ENCODE data around the gene SUMO3. TPM values are rescaled to one million over a fixed set of nuclear protein-coding genes. Genes with fewer than 3 reads are reported as not detected.

Gene SUMO3
- total RNA-seq, 1 experiment from 2014 or later = 81.7 TPM

- Mint-ChIP-seq H3K36me3 (peaks cover 21% of the 10 kb centered on the region), H3K9me3 (peaks cover 18% of the 10 kb centered on the region), H3K27me3 (ENCODE audit: low read depth) (peaks cover 27% of the 10 kb centered on the region), H3K27ac (no peak overlapping the region), H3K4me3 (no peak overlapping the region), H3K4me1 (peaks cover 26% of the 10 kb centered on the region)
- POLR2A ChIA-PET = no interaction called here
- ATAC-seq = no peak
- CTCF ChIA-PET = interaction anchor here (1.2 to 3.8 kb wide), 4 partner anchors 10 to 140 kb away, joined by 4 to 18 read pairs (median 6); no protein-coding TSS in a partner anchor
- TF ChIP-seq ZNF232 (CRISPR knock-in tag; IDR thresholded peaks at IDR 0.05) = no peak
- TF ChIP-seq ZNF671 (CRISPR knock-in tag; IDR thresholded peaks at IDR 0.05) = no peak
- no peak for TF ChIP-seq MAX (CRISPR knock-in tag; IDR thresholded peaks at IDR 0.05)
- TF ChIP-seq, protein P1, sequence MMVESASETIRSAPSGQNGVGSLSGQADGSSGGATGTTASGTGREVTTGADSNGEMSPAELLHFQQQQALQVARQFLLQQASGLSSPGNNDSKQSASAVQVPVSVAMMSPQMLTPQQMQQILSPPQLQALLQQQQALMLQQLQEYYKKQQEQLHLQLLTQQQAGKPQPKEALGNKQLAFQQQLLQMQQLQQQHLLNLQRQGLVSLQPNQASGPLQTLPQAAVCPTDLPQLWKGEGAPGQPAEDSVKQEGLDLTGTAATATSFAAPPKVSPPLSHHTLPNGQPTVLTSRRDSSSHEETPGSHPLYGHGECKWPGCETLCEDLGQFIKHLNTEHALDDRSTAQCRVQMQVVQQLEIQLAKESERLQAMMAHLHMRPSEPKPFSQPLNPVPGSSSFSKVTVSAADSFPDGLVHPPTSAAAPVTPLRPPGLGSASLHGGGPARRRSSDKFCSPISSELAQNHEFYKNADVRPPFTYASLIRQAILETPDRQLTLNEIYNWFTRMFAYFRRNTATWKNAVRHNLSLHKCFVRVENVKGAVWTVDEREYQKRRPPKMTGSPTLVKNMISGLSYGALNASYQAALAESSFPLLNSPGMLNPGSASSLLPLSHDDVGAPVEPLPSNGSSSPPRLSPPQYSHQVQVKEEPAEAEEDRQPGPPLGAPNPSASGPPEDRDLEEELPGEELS (CRISPR knock-in tag; IDR thresholded peaks at IDR 0.05) = no peak
- no peak for TF ChIP-seq IRF2 (CRISPR knock-in tag; IDR thresholded peaks at IDR 0.05; ENCODE audit: borderline replicate concordance, low read depth)
- no peak for TF ChIP-seq FOXJ3 (CRISPR knock-in tag; IDR thresholded peaks at IDR 0.05; ENCODE audit: borderline replicate concordance)
- TF ChIP-seq PRDM15 (CRISPR knock-in tag; IDR thresholded peaks at IDR 0.05) = no peak
- no peak for TF ChIP-seq SP1 (CRISPR knock-in tag; conservative IDR thresholded peaks at IDR 0.05)
- no peak for TF ChIP-seq STAT6 (CRISPR knock-in tag; conservative IDR thresholded peaks at IDR 0.05; ENCODE audit: low read depth)
- TF ChIP-seq ETV6 (CRISPR knock-in tag; IDR thresholded peaks at IDR 0.05) = no peak
- TF ChIP-seq MYBL2 (CRISPR knock-in tag; IDR thresholded peaks at IDR 0.05) = no peak
- no peak for TF ChIP-seq CREM (CRISPR knock-in tag; IDR thresholded peaks at IDR 0.05)
- TF ChIP-seq ZNF396 (CRISPR knock-in tag; IDR thresholded peaks at IDR 0.05; ENCODE audit: borderline replicate concordance) = no peak
- TF ChIP-seq, protein P2, sequence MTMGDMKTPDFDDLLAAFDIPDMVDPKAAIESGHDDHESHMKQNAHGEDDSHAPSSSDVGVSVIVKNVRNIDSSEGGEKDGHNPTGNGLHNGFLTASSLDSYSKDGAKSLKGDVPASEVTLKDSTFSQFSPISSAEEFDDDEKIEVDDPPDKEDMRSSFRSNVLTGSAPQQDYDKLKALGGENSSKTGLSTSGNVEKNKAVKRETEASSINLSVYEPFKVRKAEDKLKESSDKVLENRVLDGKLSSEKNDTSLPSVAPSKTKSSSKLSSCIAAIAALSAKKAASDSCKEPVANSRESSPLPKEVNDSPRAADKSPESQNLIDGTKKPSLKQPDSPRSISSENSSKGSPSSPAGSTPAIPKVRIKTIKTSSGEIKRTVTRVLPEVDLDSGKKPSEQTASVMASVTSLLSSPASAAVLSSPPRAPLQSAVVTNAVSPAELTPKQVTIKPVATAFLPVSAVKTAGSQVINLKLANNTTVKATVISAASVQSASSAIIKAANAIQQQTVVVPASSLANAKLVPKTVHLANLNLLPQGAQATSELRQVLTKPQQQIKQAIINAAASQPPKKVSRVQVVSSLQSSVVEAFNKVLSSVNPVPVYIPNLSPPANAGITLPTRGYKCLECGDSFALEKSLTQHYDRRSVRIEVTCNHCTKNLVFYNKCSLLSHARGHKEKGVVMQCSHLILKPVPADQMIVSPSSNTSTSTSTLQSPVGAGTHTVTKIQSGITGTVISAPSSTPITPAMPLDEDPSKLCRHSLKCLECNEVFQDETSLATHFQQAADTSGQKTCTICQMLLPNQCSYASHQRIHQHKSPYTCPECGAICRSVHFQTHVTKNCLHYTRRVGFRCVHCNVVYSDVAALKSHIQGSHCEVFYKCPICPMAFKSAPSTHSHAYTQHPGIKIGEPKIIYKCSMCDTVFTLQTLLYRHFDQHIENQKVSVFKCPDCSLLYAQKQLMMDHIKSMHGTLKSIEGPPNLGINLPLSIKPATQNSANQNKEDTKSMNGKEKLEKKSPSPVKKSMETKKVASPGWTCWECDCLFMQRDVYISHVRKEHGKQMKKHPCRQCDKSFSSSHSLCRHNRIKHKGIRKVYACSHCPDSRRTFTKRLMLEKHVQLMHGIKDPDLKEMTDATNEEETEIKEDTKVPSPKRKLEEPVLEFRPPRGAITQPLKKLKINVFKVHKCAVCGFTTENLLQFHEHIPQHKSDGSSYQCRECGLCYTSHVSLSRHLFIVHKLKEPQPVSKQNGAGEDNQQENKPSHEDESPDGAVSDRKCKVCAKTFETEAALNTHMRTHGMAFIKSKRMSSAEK (CRISPR knock-in tag; IDR thresholded peaks at IDR 0.05; ENCODE audit: borderline replicate concordance) = no peak
- peak; percentile 3 for DNase-seq (ENCODE audit: low spot score)
Measured at GRCh38 chr21:44758141-44758561, 59.7 kb downstream of the SUMO3 start.
